ENCODE results near the gene TENM4. TPM values are rescaled to one million over a fixed set of nuclear protein-coding genes. Genes with fewer than 3 reads are reported as not detected.

TENM4 gene
- total RNA-seq, 1 donor from 2014 or later = 0.63 TPM

GRCh38 chr11:79045018-79045799 is 395.6 kb downstream of the TENM4 start:
- no peak overlapping the region for H3K27ac ChIP-seq (replicated peaks)
- no peak overlapping the region for H3K4me3 ChIP-seq
- no peak for TF ChIP-seq CTCF (IDR thresholded peaks at IDR 0.05; ENCODE audit: borderline replicate concordance)
- peaks cover 38% of the 10 kb centered on the region for H3K27me3 ChIP-seq (ENCODE audit: low read depth)
- H3K9me3 ChIP-seq (replicated peaks) = no peaks in the 10 kb centered on the region
- no peak for DNase-seq
- H3K36me3 ChIP-seq = no peaks in the 10 kb centered on the region
- intact Hi-C loops (cut with micrococcal nuclease) = no loop called here
- no peaks in the 10 kb centered on the region for H3K4me1 ChIP-seq

GRCh38 chr11:79044201-79044600 is 396.6 kb downstream of the TENM4 start:
- intact Hi-C loops (cut with micrococcal nuclease) = no loop called here
- H3K27ac ChIP-seq (replicated peaks) = no peak overlapping the region

GRCh38 chr11:79043726-79044125 is 397.1 kb downstream of the TENM4 start:
- H3K9me3 ChIP-seq (replicated peaks) = no peaks in the 10 kb centered on the region
- no peak overlapping the region for H3K4me3 ChIP-seq
- intact Hi-C loops (cut with micrococcal nuclease) = no loop called here
- no peaks in the 10 kb centered on the region for H3K4me1 ChIP-seq
- TF ChIP-seq CTCF (IDR thresholded peaks at IDR 0.05; ENCODE audit: borderline replicate concordance) = no peak
- H3K36me3 ChIP-seq = no peaks in the 10 kb centered on the region
- DNase-seq = no peak
- no peak overlapping the region for H3K27ac ChIP-seq (replicated peaks)
- H3K27me3 ChIP-seq (ENCODE audit: low read depth) = peaks cover 31% of the 10 kb centered on the region

More at GRCh38 chr11:79044201-79044600, 396.6 kb downstream of the TENM4 start:
- Histone ChIP-seq H3K27me3 (ENCODE audit: low read depth) (peaks cover 36% of the 10 kb centered on the region), H3K36me3 (no peaks in the 10 kb centered on the region), H3K9me3 (replicated peaks) (no peaks in the 10 kb centered on the region), H3K4me3 (no peak overlapping the region), H3K4me1 (no peaks in the 10 kb centered on the region)
- DNase-seq = no peak
- TF ChIP-seq CTCF (IDR thresholded peaks at IDR 0.05; ENCODE audit: borderline replicate concordance) = no peak

- no peaks in the 10 kb centered on the region for H3K9me3 ChIP-seq (replicated peaks)
- no peak overlapping the region for H3K27ac ChIP-seq (replicated peaks)
- H3K4me3 ChIP-seq = no peak overlapping the region
- TF ChIP-seq CTCF (IDR thresholded peaks at IDR 0.05; ENCODE audit: borderline replicate concordance) = no peak
- H3K4me1 ChIP-seq = no peaks in the 10 kb centered on the region
- peaks cover 29% of the 10 kb centered on the region for H3K27me3 ChIP-seq (ENCODE audit: low read depth)
- H3K36me3 ChIP-seq = no peaks in the 10 kb centered on the region
- intact Hi-C loops (cut with micrococcal nuclease) = no loop called here
- no peak for DNase-seq
These were observed 398.0 kb downstream of the TENM4 start for GRCh38 chr11:79042824-79043223.

- no peak for TF ChIP-seq CTCF (IDR thresholded peaks at IDR 0.05; ENCODE audit: borderline replicate concordance)
- Histone ChIP-seq H3K27ac (replicated peaks) (no peak overlapping the region), H3K36me3 (no peaks in the 10 kb centered on the region), H3K9me3 (replicated peaks) (no peaks in the 10 kb centered on the region), H3K27me3 (ENCODE audit: low read depth) (peaks cover 27% of the 10 kb centered on the region), H3K4me3 (no peak overlapping the region), H3K4me1 (no peaks in the 10 kb centered on the region)
- intact Hi-C loops (cut with micrococcal nuclease) = no loop called here
- DNase-seq = no peak
These were observed 400.5 kb downstream of the TENM4 start for GRCh38 chr11:79040348-79040747.
